CD4-positive, alpha-beta T cell (primary cell): ENCODE data around the gene RNF150. TPM values are rescaled to one million over a fixed set of nuclear protein-coding genes. Genes with fewer than 3 reads are reported as not detected.

Experiments
- ATAC-seq: fragments of 200-7000 bp; cut with Tn5 transposase; one replicate; pipeline ENCODE4 v1.10.0; 2022; ENCODE audit warnings: mild to moderate bottlenecking; ENCODE audit not compliant: poor library complexity
- CTCF ChIA-PET: fragments of 350-600 bp; sonication (Branson Sonifier 250); formaldehyde crosslinking; loops from one replicate; lab custom pipeline; 2021; ENCODE audit warnings: antibody characterized with exemption, inconsistent platforms; lab: Charles Lee
- POLR2A ChIA-PET: fragments of 350-600 bp; sonication (Branson Sonifier 250); formaldehyde crosslinking; loops from one replicate; lab custom pipeline; 2021; ENCODE audit warnings: antibody characterized with exemption, inconsistent platforms; lab: Charles Lee
- DNase-seq, 14 experiments: peaks; one replicate each; pipeline ENCODE4 v3.0.0-alpha.2; 2013 to 2020; ENCODE audit warnings: mixed read lengths in 2 of 14
- H3K27ac ChIP-seq, 2 donors: one replicate each; pipeline versions ENCODE4 v1.5.1 to v1.7.0; 2013; ENCODE audit warnings: low read length in 2 of 2, low read depth in 1 of 2, mild to moderate bottlenecking in 1 of 2
- H3K27me3 ChIP-seq, 2 experiments: 1 replicate in 1 of 2; 2 replicates in 1 of 2; pipeline versions ENCODE4 v1.6.1 to v1.7.0; 2013; ENCODE audit warnings: low read length in 2 of 2, control low read depth in 1 of 2, mild to moderate bottlenecking in 1 of 2, moderate library complexity in 1 of 2; ENCODE audit not compliant: insufficient read depth in 2 of 2, control insufficient read depth in 1 of 2
- H3K36me3 ChIP-seq: one replicate; pipeline ENCODE4 v1.6.1; 2013; ENCODE audit warnings: low read length, control low read depth; ENCODE audit not compliant: insufficient read depth
- H3K4me1 ChIP-seq: one replicate; pipeline ENCODE4 v1.6.1; 2013; ENCODE audit warnings: low read length, control low read depth; ENCODE audit not compliant: insufficient read depth
- H3K4me3 ChIP-seq: one replicate; pipeline ENCODE4 v1.5.1; 2013; ENCODE audit warnings: mild to moderate bottlenecking, low read length, moderate library complexity
- H3K9me3 ChIP-seq, 2 experiments: 1 replicate in 1 of 2; 2 replicates in 1 of 2; pipeline versions ENCODE4 v1.6.1 to v1.7.0; 2013; ENCODE audit warnings: low read length in 2 of 2, mild to moderate bottlenecking in 2 of 2, control low read depth in 1 of 2, moderate library complexity in 1 of 2; ENCODE audit not compliant: control insufficient read depth in 1 of 2, insufficient read depth in 1 of 2
- H3K27ac Mint-ChIP-seq: one replicate; pipeline ENCODE4 v1.8.0; 2020; ENCODE audit warnings: mixed read lengths
- H3K27me3 Mint-ChIP-seq: one replicate; pipeline ENCODE4 v1.8.0; 2021; ENCODE audit warnings: mixed read lengths
- H3K36me3 Mint-ChIP-seq: one replicate; pipeline ENCODE4 v1.8.0; 2021; ENCODE audit warnings: low read depth, mixed read lengths
- H3K4me1 Mint-ChIP-seq: one replicate; pipeline ENCODE4 v1.8.0; 2021; ENCODE audit warnings: low read depth, mixed read lengths
- H3K4me3 Mint-ChIP-seq: one replicate; pipeline ENCODE4 v1.8.0; 2020; ENCODE audit warnings: mild to moderate bottlenecking, mixed read lengths
- H3K9me3 Mint-ChIP-seq: one replicate; pipeline ENCODE4 v1.8.0; 2020; ENCODE audit warnings: mixed read lengths
- CTCF ChIP-seq: fragments of 200-600 bp; IDR thresholded peaks from one replicate; pipeline ENCODE4 v1.8.0; 2022; ENCODE audit warnings: antibody characterized with exemption, mild to moderate bottlenecking
- intact Hi-C, 2 experiments: fragments of 100-400 bp; cut with DNase I in 1 of 2; cut with micrococcal nuclease in 1 of 2; formaldehyde crosslinking; loops; one replicate each; pipeline versions ENCODE4 v1.15.1 to v1.9.0; 2023 to 2025; cut with DNase I, micrococcal nuclease
- total RNA-seq, 174 experiments: library from RNA in 2 of 174; stranded (reverse) in 2 of 174; gene quantifications; one replicate each; pipeline ENCODE4 v1.2.3 and lab custom pipeline; 2021 to 2026

RNF150 gene
- total RNA-seq, 2 experiments from 2014 or later = not detected

DNA sequence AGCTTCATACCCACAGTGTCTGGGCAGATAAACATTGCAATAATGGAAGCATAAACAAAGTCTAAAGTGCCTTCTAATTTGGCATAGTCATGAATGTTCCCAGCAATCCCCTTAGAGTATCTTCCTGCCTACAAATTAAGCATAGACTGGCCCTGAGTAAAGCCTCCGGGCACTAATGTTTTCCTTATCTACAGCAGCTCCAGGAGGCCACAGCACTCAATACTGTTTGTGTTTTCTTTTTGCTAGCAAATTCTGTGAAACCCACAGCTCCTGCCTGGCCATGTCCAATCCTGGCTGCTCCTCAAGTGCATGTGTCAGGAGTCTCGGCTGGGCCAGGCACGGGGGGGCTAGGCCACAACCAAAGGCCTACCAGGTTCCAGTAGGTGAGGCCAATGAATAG, 274.4 kb downstream of the RNF150 start:
- Mint-ChIP-seq H3K27me3 (peaks cover 34% of the 10 kb centered on the region), H3K4me1 (no peaks in the 10 kb centered on the region), H3K9me3 (no peaks in the 10 kb centered on the region), H3K27ac (no peak overlapping the region), H3K4me3 (no peak overlapping the region), H3K36me3 (no peaks in the 10 kb centered on the region)
- intact Hi-C loops = no loop called here
- Histone ChIP-seq H3K27ac (no peak overlapping the region), H3K9me3 (no peaks in the 10 kb centered on the region), H3K4me1 (peaks cover 4% of the 10 kb centered on the region), H3K27me3 (no peaks in the 10 kb centered on the region), H3K4me3 (no peak overlapping the region), H3K36me3 (no peaks in the 10 kb centered on the region)
- no peak for TF ChIP-seq CTCF
- ChIA-PET POLR2A (no interaction called here), CTCF (no interaction called here)
- DNase-seq (no peak), ATAC-seq (no peak)

DNA sequence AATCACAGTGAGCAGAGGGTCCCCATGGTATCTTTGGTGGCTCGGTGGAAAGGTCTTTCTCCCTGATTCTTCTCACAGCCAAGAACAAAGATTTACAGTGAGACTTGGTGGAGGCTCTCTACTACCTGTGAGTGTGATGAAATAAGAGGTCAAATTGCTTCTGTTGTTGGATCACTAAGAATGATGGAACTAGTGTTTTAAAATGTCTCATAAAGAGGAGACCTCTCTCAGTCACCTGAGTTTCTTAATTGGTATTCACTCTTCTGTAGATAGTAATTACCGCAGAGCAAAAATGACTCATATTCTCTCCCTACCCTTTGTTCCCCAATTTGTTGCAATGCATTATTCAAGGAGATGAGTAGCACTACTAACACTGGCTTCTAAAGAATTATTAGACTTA, 276.2 kb downstream of the RNF150 start:
- Histone ChIP-seq H3K27ac (no peak overlapping the region), H3K9me3 (no peaks in the 10 kb centered on the region), H3K27me3 (no peaks in the 10 kb centered on the region), H3K4me1 (no peaks in the 10 kb centered on the region), H3K4me3 (no peak overlapping the region), H3K36me3 (no peaks in the 10 kb centered on the region)
- H3K36me3 Mint-ChIP-seq = no peaks in the 10 kb centered on the region
- H3K9me3 Mint-ChIP-seq = no peaks in the 10 kb centered on the region
- no peaks in the 10 kb centered on the region for H3K4me1 Mint-ChIP-seq
- CTCF ChIA-PET = interaction anchor here (0.6 kb wide), 1 partner anchor 34 kb away, joined by 3 read pairs; no protein-coding TSS in a partner anchor
- H3K27ac Mint-ChIP-seq = no peak overlapping the region
- peaks cover 33% of the 10 kb centered on the region for H3K27me3 Mint-ChIP-seq
- intact Hi-C loops = no loop called here
- DNase-seq (no peak), ATAC-seq (no peak)
- no peak overlapping the region for H3K4me3 Mint-ChIP-seq
- TF ChIP-seq CTCF = no peak
- POLR2A ChIA-PET = no interaction called here

GRCh38 chr4:140856621-140857062, 276.6 kb downstream of the RNF150 start:
- TF ChIP-seq CTCF = no peak
- Mint-ChIP-seq H3K27ac (no peak overlapping the region), H3K36me3 (no peaks in the 10 kb centered on the region), H3K9me3 (no peaks in the 10 kb centered on the region), H3K4me1 (no peaks in the 10 kb centered on the region), H3K27me3 (peaks cover 35% of the 10 kb centered on the region), H3K4me3 (no peak overlapping the region)
- Histone ChIP-seq H3K27ac (no peak overlapping the region), H3K9me3 (no peaks in the 10 kb centered on the region), H3K4me1 (no peaks in the 10 kb centered on the region), H3K36me3 (no peaks in the 10 kb centered on the region), H3K4me3 (no peak overlapping the region), H3K27me3 (no peaks in the 10 kb centered on the region)
- POLR2A ChIA-PET = no interaction called here
- intact Hi-C loops = no loop called here
- CTCF ChIA-PET = no interaction called here
- no peak for DNase-seq
- no peak for ATAC-seq
